Neutrophil (primary cell): ENCODE results near the gene TTLL9.

Experiments
- H3K27ac ChIP-seq: fragments of 200-600 bp; sonication (generic); 2 replicates; pipeline ENCODE4 v1.5.1; 2016; ENCODE audit warnings: mild to moderate bottlenecking, moderate library complexity
- H3K27me3 ChIP-seq: fragments of 200-600 bp; sonication (generic); 2 replicates; pipeline ENCODE4 v1.6.0; 2016; ENCODE audit warnings: mild to moderate bottlenecking
- H3K36me3 ChIP-seq: fragments of 200-600 bp; sonication (generic); 2 replicates; pipeline ENCODE4 v1.5.1; 2017
- H3K4me1 ChIP-seq, 2 experiments: fragments of 200-600 bp in 1 of 2; sonication (generic) in 1 of 2; 1 replicate in 1 of 2; 2 replicates in 1 of 2; pipeline versions ENCODE4 v1.5.1 to v1.6.1; 2013 to 2016; ENCODE audit warnings: low read depth in 1 of 2, low read length in 1 of 2, mild to moderate bottlenecking in 1 of 2, moderate library complexity in 1 of 2; ENCODE audit not compliant: control insufficient read depth in 1 of 2, insufficient read depth in 1 of 2
- H3K4me3 ChIP-seq, 2 experiments: fragments of 200-600 bp in 1 of 2; sonication (generic) in 1 of 2; 1 replicate in 1 of 2; 2 replicates in 1 of 2; pipeline ENCODE4 v1.5.1; 2013 to 2016; ENCODE audit warnings: low read depth in 1 of 2, low read length in 1 of 2, mild to moderate bottlenecking in 1 of 2, moderate library complexity in 1 of 2
- H3K9me3 ChIP-seq: fragments of 200-600 bp; sonication (generic); 2 replicates; pipeline ENCODE4 v1.5.1; 2016
- CTCF ChIP-seq: fragments of 200-600 bp; sonication (generic); IDR thresholded peaks from 2 replicates; pipeline ENCODE4 v1.5.1; 2016; ENCODE audit warnings: antibody characterized with exemption

The TTLL9 gene

GRCh38 chr20:31864521-31865400 lies 5.7 kb upstream of the TTLL9 start:
- no peak for TF ChIP-seq CTCF
- Histone ChIP-seq H3K9me3 (no peaks in the 10 kb centered on the region), H3K27me3 (peaks cover 73% of the 10 kb centered on the region), H3K4me3 (no peak overlapping the region), H3K4me1 (peaks cover 5 to 14% of the 10 kb centered on the region in 2 experiments), H3K27ac (no peak overlapping the region), H3K36me3 (no peaks in the 10 kb centered on the region)

- H3K27ac ChIP-seq: no peak overlapping the region
- no peak for TF ChIP-seq CTCF
- H3K4me3 ChIP-seq: no peak overlapping the region
- H3K9me3 ChIP-seq: no peaks in the 10 kb centered on the region
- peaks cover 6 to 22% of the 10 kb centered on the region in 2 experiments for H3K4me1 ChIP-seq
- H3K36me3 ChIP-seq: no peaks in the 10 kb centered on the region
- H3K27me3 ChIP-seq: peaks cover 73% of the 10 kb centered on the region
Measured at GRCh38 chr20:31866221-31866620, 4.2 kb upstream of the TTLL9 start.

GRCh38 chr20:31868853-31869672 lies 1.4 kb upstream of the TTLL9 start:
- Histone ChIP-seq H3K27ac (no peak overlapping the region), H3K9me3 (no peaks in the 10 kb centered on the region), H3K27me3 (peaks cover 71% of the 10 kb centered on the region), H3K4me1 (peaks cover 4 to 16% of the 10 kb centered on the region in 2 experiments), H3K36me3 (no peaks in the 10 kb centered on the region), H3K4me3 (peak overlapping the region in 1 of 2 experiments; percentile 24)
- no peak for TF ChIP-seq CTCF

GRCh38 chr20:31869673-31869941 lies 827 bp upstream of the TTLL9 start:
- Histone ChIP-seq H3K4me3 (peak overlapping the region; percentile 6 to 24), H3K9me3 (no peaks in the 10 kb centered on the region), H3K36me3 (no peaks in the 10 kb centered on the region), H3K27ac (no peak overlapping the region), H3K27me3 (peaks cover 71% of the 10 kb centered on the region), H3K4me1 (peaks cover 4 to 16% of the 10 kb centered on the region in 2 experiments)
- TF ChIP-seq CTCF: no peak

- Histone ChIP-seq H3K4me1 (peaks cover 11 to 29% of the 10 kb centered on the region in 2 experiments), H3K27ac (no peak overlapping the region), H3K9me3 (no peaks in the 10 kb centered on the region), H3K27me3 (peaks cover 71% of the 10 kb centered on the region), H3K4me3 (peak overlapping the region in 1 of 2 experiments; percentile 24), H3K36me3 (no peaks in the 10 kb centered on the region)
- TF ChIP-seq CTCF: no peak
Measured at GRCh38 chr20:31870726-31871617, 538 bp downstream of the TTLL9 start.
